Suprapubic skin (tissue), 4 donors: ENCODE measurements around the gene SCLT1. TPM values are rescaled to one million over a fixed set of nuclear protein-coding genes. Genes with fewer than 3 reads are reported as not detected.
A peak's percentile ranks its signal among the peaks of the same experiment; 100 is the strongest.

ENCODE experiments used
- DNase-seq, 2 donors: peaks; one replicate each; pipeline ENCODE4 v3.0.0-alpha.2; 2019; ENCODE audit warnings: low spot score in 2 of 2
- H3K27ac ChIP-seq: fragments of 200-600 bp; sonication (generic); one replicate; pipeline ENCODE4 v1.5.1; 2019
- H3K27me3 ChIP-seq: fragments of 200-600 bp; sonication (generic); one replicate; pipeline ENCODE4 v1.5.1; 2019
- H3K36me3 ChIP-seq: fragments of 200-600 bp; sonication (generic); one replicate; pipeline ENCODE4 v1.5.1; 2019
- H3K4me1 ChIP-seq: fragments of 200-600 bp; sonication (generic); one replicate; pipeline ENCODE4 v1.5.1; 2019
- H3K4me3 ChIP-seq: fragments of 200-600 bp; sonication (generic); one replicate; pipeline ENCODE4 v1.5.1; 2019; ENCODE audit warnings: mild to moderate bottlenecking
- H3K9me3 ChIP-seq: fragments of 200-600 bp; sonication (generic); one replicate; pipeline ENCODE4 v1.5.1; 2019
- EP300 ChIP-seq: sonication (generic); formaldehyde crosslinking; IDR thresholded peaks from one replicate; pipeline ENCODE4 v1.6.1; 2017; ENCODE audit warnings: antibody characterized with exemption
- POLR2A ChIP-seq, 2 donors: fragments of 450-650 bp; IDR thresholded peaks; one replicate each; pipeline ENCODE4 v1.6.1; 2017; ENCODE audit warnings: antibody characterized with exemption in 2 of 2, mild to moderate bottlenecking in 2 of 2, moderate library complexity in 2 of 2
- POLR2AphosphoS5 ChIP-seq, 3 donors: sonication (generic); formaldehyde crosslinking; IDR thresholded peaks; one replicate each; pipeline ENCODE4 v1.6.1; 2017; ENCODE audit warnings: antibody characterized with exemption in 3 of 3
- WGBS: methylation state at CpG from one replicate; pipeline ENCODE4 v1.1.5; 2018; 5-methylcytosine and 5-hydroxymethylcytosine counted together
- total RNA-seq, 4 donors: library from RNA; depleted of rRNA; stranded (reverse); fragments of >200 nt; gene quantifications; one replicate each; pipeline ENCODE4 v1.1.0, GENCODE V29; 2016
- TF ChIP-seq, protein P1 (sequence below), 2 donors: fragments of 200-600 bp in 1 of 2; fragments of 450-650 bp in 1 of 2; sonication (generic) in 1 of 2; IDR thresholded peaks; one replicate each; pipeline ENCODE4 v1.5.1; 2016 to 2019; ENCODE audit warnings: antibody characterized with exemption in 2 of 2, mild to moderate bottlenecking in 1 of 2, moderate library complexity in 1 of 2

Gene SCLT1
- total RNA-seq, 4 donors from 2014 or later: 7.6 to 17.2 (median 9.6) TPM

GRCh38 chr4:128853741-128854140 lies 239.6 kb downstream of the SCLT1 start:
- Histone ChIP-seq H3K36me3 (peaks cover 94% of the 10 kb centered on the region), H3K4me3 (no peak overlapping the region), H3K9me3 (no peaks in the 10 kb centered on the region), H3K27me3 (no peaks in the 10 kb centered on the region), H3K27ac (no peak overlapping the region), H3K4me1 (no peaks in the 10 kb centered on the region)
- 91% methylated on average over 5 of the region's 5 CpGs for WGBS
- TF ChIP-seq POLR2A (IDR thresholded peaks at IDR 0.05) (no peak), POLR2AphosphoS5 (IDR thresholded peaks at IDR 0.05) (no peak), EP300 (no peak)
- TF ChIP-seq, protein P1, sequence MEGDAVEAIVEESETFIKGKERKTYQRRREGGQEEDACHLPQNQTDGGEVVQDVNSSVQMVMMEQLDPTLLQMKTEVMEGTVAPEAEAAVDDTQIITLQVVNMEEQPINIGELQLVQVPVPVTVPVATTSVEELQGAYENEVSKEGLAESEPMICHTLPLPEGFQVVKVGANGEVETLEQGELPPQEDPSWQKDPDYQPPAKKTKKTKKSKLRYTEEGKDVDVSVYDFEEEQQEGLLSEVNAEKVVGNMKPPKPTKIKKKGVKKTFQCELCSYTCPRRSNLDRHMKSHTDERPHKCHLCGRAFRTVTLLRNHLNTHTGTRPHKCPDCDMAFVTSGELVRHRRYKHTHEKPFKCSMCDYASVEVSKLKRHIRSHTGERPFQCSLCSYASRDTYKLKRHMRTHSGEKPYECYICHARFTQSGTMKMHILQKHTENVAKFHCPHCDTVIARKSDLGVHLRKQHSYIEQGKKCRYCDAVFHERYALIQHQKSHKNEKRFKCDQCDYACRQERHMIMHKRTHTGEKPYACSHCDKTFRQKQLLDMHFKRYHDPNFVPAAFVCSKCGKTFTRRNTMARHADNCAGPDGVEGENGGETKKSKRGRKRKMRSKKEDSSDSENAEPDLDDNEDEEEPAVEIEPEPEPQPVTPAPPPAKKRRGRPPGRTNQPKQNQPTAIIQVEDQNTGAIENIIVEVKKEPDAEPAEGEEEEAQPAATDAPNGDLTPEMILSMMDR (IDR thresholded peaks at IDR 0.05): no peak
- DNase-seq: no peak

DNA sequence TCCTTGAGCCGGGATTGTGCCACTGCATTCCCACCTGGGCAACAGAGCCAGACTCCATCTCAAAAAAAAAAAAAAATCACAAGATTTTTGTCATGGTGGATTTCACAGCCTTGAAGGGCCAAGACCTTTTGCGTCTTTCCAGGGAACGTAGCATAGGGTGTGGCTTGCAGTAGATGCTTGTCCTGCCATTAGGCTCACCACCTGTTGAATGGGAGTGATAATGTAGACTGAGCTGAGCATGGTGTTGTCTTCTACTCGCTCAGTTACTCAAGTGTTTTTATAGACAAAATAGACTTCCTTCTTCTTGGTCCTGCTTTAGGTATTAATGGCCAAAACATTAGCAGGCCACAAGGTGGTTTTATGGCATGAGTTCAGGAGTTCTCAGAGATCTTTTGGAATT lies 243.1 kb downstream of the SCLT1 start:
- Histone ChIP-seq H3K9me3 (no peaks in the 10 kb centered on the region), H3K36me3 (peaks cover 96% of the 10 kb centered on the region), H3K4me3 (no peak overlapping the region), H3K27me3 (no peaks in the 10 kb centered on the region), H3K4me1 (no peaks in the 10 kb centered on the region), H3K27ac (no peak overlapping the region)
- WGBS: 93% methylated on average over 4 of the region's 4 CpGs
- no peak for DNase-seq
- no peak for TF ChIP-seq POLR2A (IDR thresholded peaks at IDR 0.05)
- TF ChIP-seq EP300: no peak
- TF ChIP-seq, protein P1 (IDR thresholded peaks at IDR 0.05): no peak
- TF ChIP-seq POLR2AphosphoS5 (IDR thresholded peaks at IDR 0.05): no peak

DNA sequence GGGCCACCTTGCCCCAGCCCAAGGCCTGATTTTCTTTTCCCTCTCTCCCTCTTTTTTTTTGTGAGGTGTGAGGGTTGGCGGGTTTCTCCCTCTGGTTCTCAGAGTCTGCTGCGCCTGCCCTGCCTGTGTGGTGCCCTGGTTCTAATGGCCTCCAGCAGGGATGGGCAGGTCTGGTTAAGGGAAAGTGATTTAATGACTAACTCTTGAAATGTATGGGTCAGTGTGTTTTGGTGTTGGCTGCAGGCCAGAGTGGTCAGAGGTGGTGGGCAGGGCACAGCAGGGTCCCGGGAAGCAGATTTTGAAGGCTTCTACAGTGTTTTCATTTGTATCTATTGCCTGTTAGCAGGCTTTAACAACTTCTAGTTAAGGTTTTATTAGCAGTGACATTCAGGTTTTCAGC lies 244.9 kb downstream of the SCLT1 start:
- Histone ChIP-seq H3K27me3 (no peaks in the 10 kb centered on the region), H3K9me3 (no peaks in the 10 kb centered on the region), H3K4me1 (no peaks in the 10 kb centered on the region), H3K36me3 (peaks cover 93% of the 10 kb centered on the region), H3K4me3 (no peak overlapping the region), H3K27ac (no peak overlapping the region)
- 100% methylated on average over 3 of the region's 3 CpGs for WGBS
- no peak for DNase-seq
- TF ChIP-seq, protein P1 (IDR thresholded peaks at IDR 0.05): no peak
- TF ChIP-seq POLR2A (IDR thresholded peaks at IDR 0.05) (no peak), POLR2AphosphoS5 (IDR thresholded peaks at IDR 0.05) (no peak)

GRCh38 chr4:128847082-128847724 lies 246.1 kb downstream of the SCLT1 start:
- Histone ChIP-seq H3K36me3 (peaks cover 81% of the 10 kb centered on the region), H3K9me3 (no peaks in the 10 kb centered on the region), H3K27me3 (no peaks in the 10 kb centered on the region), H3K4me3 (no peak overlapping the region), H3K27ac (no peak overlapping the region), H3K4me1 (no peaks in the 10 kb centered on the region)
- TF ChIP-seq EP300: no peak
- TF ChIP-seq POLR2AphosphoS5 (IDR thresholded peaks at IDR 0.05): no peak
- TF ChIP-seq POLR2A (IDR thresholded peaks at IDR 0.05): no peak
- TF ChIP-seq, protein P1 (IDR thresholded peaks at IDR 0.05): no peak
- no peak for DNase-seq
- 89% methylated on average over 7 of the region's 7 CpGs for WGBS

- WGBS: 90% methylated on average over 4 of the region's 4 CpGs
- DNase-seq: no peak
- TF ChIP-seq POLR2A (IDR thresholded peaks at IDR 0.05) (no peak), EP300 (no peak), POLR2AphosphoS5 (IDR thresholded peaks at IDR 0.05) (no peak)
- TF ChIP-seq, protein P1 (IDR thresholded peaks at IDR 0.05): no peak
- peaks cover 2% of the 10 kb centered on the region for H3K4me1 ChIP-seq
- no peak overlapping the region for H3K4me3 ChIP-seq
- H3K9me3 ChIP-seq: no peaks in the 10 kb centered on the region
- peak overlapping the region; percentile 63 for H3K27ac ChIP-seq
- no peaks in the 10 kb centered on the region for H3K27me3 ChIP-seq
- H3K36me3 ChIP-seq: peaks cover 71% of the 10 kb centered on the region
Measured at GRCh38 chr4:128846063-128846462, 247.3 kb downstream of the SCLT1 start.
